GM06990 (cell line): Measurements from ENCODE around the gene PPP1R9A.

Experiments
- DNase-seq: peaks from one replicate; pipeline ENCODE4 v3.0.0-alpha.2; 2011; ENCODE audit not compliant: insufficient read length; ENCODE audit errors: extremely low read depth
- H3K27me3 ChIP-seq: replicated peaks from 2 replicates; pipeline ENCODE4 v1.6.0; 2011; ENCODE audit warnings: low read length; ENCODE audit not compliant: control insufficient read depth, insufficient read depth
- H3K36me3 ChIP-seq: 2 replicates; pipeline ENCODE4 v1.5.1; 2011; ENCODE audit warnings: low read length; ENCODE audit not compliant: control insufficient read depth, insufficient read depth
- H3K4me3 ChIP-seq: replicated peaks from 2 replicates; pipeline ENCODE4 v1.5.1; 2011; ENCODE audit warnings: low read depth, mild to moderate bottlenecking, control low read depth, low read length
- TF ChIP-seq, protein P1 (sequence below): IDR thresholded peaks from 2 replicates; pipeline ENCODE4 v1.5.1; 2011; ENCODE audit warnings: low read length, control low read depth, mild to moderate bottlenecking, inconsistent platforms; ENCODE audit not compliant: insufficient read depth, poor library complexity, severe bottlenecking

Gene PPP1R9A

DNA sequence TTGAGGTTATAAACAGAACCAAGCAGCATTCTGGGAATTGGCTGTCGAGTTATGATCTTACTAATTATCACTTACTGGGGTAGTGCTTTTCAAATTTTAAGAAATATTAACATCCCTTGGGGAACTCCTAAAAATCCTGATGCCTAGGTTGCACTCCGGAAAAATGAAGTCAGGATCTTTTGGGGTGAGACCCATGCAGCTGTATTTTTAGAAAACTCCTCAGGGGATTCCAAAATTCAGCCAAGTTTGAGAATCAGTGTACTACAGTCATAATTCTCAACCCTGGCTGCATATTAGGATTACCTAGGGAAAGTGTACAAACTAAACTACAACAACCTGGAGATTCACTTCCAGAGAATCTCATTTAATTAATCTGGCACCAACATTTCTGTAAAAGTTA lies 17.2 kb upstream of the PPP1R9A start:
- DNase-seq, result no peak
- no peak overlapping the region for H3K4me3 ChIP-seq
- TF ChIP-seq, protein P1, sequence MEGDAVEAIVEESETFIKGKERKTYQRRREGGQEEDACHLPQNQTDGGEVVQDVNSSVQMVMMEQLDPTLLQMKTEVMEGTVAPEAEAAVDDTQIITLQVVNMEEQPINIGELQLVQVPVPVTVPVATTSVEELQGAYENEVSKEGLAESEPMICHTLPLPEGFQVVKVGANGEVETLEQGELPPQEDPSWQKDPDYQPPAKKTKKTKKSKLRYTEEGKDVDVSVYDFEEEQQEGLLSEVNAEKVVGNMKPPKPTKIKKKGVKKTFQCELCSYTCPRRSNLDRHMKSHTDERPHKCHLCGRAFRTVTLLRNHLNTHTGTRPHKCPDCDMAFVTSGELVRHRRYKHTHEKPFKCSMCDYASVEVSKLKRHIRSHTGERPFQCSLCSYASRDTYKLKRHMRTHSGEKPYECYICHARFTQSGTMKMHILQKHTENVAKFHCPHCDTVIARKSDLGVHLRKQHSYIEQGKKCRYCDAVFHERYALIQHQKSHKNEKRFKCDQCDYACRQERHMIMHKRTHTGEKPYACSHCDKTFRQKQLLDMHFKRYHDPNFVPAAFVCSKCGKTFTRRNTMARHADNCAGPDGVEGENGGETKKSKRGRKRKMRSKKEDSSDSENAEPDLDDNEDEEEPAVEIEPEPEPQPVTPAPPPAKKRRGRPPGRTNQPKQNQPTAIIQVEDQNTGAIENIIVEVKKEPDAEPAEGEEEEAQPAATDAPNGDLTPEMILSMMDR, result no peak

DNA sequence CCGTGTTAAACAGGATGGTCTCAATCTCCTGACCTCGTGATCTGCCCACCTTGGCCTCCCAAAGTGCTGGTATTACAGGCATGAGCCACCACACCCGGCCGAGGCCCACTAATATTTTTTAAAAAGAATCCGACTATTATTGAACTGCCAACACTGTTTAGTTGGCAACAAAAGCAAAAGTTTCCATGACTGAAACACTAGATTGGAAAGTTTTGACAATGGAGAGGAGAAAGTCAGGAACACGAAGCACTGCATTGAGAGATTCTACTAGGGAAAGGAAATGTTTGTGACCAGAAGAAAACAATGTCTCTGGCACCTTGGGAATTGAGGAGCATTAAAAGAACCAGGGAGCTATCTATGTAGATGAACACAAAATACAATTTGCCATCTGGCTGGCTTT lies 13.7 kb upstream of the PPP1R9A start:
- no peak for DNase-seq
- no peaks in the 10 kb centered on the region for H3K27me3 ChIP-seq
- no peak overlapping the region for H3K4me3 ChIP-seq
- TF ChIP-seq, protein P1, result no peak
- no peaks in the 10 kb centered on the region for H3K36me3 ChIP-seq

More for the DNA sequence above, 17.2 kb upstream of the PPP1R9A start:
- Histone ChIP-seq H3K36me3 (no peaks in the 10 kb centered on the region), H3K27me3 (no peaks in the 10 kb centered on the region; the same call in 1 of the 2 replicates)

DNA sequence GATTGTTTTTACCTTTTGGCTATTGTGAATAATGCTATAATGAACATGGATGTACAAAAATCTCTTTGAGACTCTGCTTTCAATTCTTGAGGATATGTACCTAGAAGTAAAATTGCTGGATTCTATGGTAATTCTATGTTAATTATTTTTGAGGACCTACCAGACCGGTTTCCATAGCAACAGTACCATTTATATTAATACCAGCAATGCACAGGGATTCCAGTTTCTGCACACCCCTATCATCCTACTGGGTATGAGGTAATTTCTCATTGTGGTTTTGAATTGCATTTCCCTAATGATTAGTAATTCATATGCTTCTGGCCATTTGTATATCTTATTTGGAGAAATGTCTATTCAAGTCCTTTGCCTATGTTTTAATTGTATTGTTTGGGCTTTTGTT lies 9.9 kb upstream of the PPP1R9A start:
- DNase-seq, result no peak
- no peaks in the 10 kb centered on the region for H3K36me3 ChIP-seq
- TF ChIP-seq, protein P1, result no peak
- H3K4me3 ChIP-seq, result no peak overlapping the region
- no peaks in the 10 kb centered on the region for H3K27me3 ChIP-seq

DNA sequence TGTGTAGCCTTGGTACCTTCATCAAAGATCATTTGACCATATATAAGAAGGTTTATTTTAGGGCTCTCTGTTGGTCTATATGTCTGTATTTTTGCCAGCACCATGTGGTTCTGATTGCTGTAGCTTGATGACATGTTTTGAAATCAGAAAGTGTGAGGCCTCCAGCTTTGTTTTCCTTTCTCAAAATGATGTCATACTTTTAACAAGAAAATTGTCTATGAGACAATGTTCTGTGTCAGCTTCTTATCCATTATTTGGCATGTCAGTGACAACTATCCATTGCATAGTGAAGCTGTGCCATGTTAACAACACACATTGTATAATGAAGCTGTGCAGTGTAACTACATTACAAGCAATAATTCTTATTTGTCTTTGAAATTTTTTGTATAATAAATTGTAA lies 9.1 kb upstream of the PPP1R9A start:
- TF ChIP-seq, protein P1, result no peak
- Histone ChIP-seq H3K36me3 (no peaks in the 10 kb centered on the region), H3K27me3 (no peaks in the 10 kb centered on the region), H3K4me3 (no peak overlapping the region)
- no peak for DNase-seq

DNA sequence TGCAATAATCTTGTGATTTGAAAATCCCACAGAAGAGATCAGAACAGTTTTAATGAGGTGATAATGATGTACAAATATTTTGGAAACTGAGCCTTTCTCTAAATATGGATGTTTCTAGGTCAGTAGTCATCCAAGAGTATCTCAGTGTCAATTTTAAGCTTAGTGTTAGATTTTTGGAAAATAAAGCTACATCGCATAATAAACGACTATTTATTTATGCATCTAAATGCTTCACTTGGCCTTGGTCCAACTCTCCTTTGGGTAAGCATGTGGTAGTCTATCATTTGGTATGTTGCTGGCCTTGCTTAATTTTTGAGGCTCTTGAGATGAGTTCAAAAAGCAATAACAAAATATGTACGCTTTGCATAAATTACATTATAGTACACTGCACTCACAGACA lies 5.4 kb upstream of the PPP1R9A start:
- no peak for DNase-seq
- H3K27me3 ChIP-seq, result no peaks in the 10 kb centered on the region
- no peaks in the 10 kb centered on the region for H3K36me3 ChIP-seq
- no peak overlapping the region for H3K4me3 ChIP-seq
- TF ChIP-seq, protein P1, result no peak

DNA sequence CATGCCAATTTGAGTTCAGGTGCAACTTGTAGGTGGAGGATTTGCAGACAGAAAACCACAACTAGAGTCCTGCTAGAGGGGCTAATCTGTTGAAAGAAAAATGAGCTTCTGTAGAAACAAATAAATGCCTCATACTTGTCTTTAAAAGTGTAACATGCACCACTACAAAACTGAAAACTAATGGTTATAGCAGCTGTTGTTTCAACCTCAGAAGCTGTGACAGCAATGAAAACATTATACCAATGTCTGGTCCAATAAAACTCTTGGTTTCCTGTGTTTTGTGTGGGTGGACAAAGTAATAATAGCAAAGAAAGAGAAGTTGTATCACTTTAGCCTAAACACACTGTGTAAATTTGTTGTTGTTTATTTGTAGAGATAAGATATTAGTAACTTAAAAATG lies 3.4 kb upstream of the PPP1R9A start:
- DNase-seq, result no peak
- TF ChIP-seq, protein P1, result no peak
- no peak overlapping the region for H3K4me3 ChIP-seq

More for the DNA sequence above, 3.4 kb upstream of the PPP1R9A start:
- Histone ChIP-seq H3K27me3 (no peaks in the 10 kb centered on the region; the same call in 1 of the 2 replicates), H3K36me3 (no peaks in the 10 kb centered on the region)
